Stimulated activated naive B cell treated with anti-CD40 and anti-IgM and Interleukin-4, amounts not matched to agents 10 μg/mL and 1 μg/mL and 100 μg/mL, for 72 hours (primary cell): ENCODE measurements around the gene GABBR2.
"Not testable (repeated sequence)": the region's sequence is repeated elsewhere in the genome, so short reads cannot be mapped to it uniquely, and the experiment has no call there.

Experiments
- ATAC-seq, 2 donors: fragments of 150-1000 bp; cut with Tn5 transposase; replicated peaks; 2 replicates each; pipeline ENCODE4 v1.10.0; 2021; ENCODE audit warnings: moderate library complexity in 1 of 2
- DNase-seq: peaks from one replicate; pipeline ENCODE4 v3.0.0; 2021
- H3K27ac Mint-ChIP-seq: one replicate; pipeline ENCODE4 v1.8.0; 2022; ENCODE audit warnings: mild to moderate bottlenecking, mixed read lengths
- H3K27me3 Mint-ChIP-seq, 2 donors: one replicate each; pipeline ENCODE4 v1.8.0; 2022; ENCODE audit warnings: mixed read lengths in 2 of 2
- H3K36me3 Mint-ChIP-seq, 2 donors: one replicate each; pipeline ENCODE4 v1.8.0; 2022; ENCODE audit warnings: mixed read lengths in 2 of 2, mild to moderate bottlenecking in 1 of 2
- H3K4me1 Mint-ChIP-seq, 2 donors: one replicate each; pipeline ENCODE4 v1.8.0; 2022; ENCODE audit warnings: mixed read lengths in 2 of 2, mild to moderate bottlenecking in 1 of 2
- H3K4me3 Mint-ChIP-seq, 2 donors: one replicate each; pipeline ENCODE4 v1.8.0; 2022; ENCODE audit warnings: mild to moderate bottlenecking in 2 of 2, mixed read lengths in 2 of 2, moderate library complexity in 1 of 2
- H3K9me3 Mint-ChIP-seq, 2 donors: one replicate each; pipeline ENCODE4 v1.8.0; 2022; ENCODE audit warnings: mixed read lengths in 2 of 2, mild to moderate bottlenecking in 1 of 2

GABBR2 gene

GRCh38 chr9:98686961-98687855 is 21.5 kb downstream of the GABBR2 start:
- Mint-ChIP-seq H3K4me1 (peaks cover 0 to 4% of the 10 kb centered on the region in 2 donors), H3K36me3 (no peaks in the 10 kb centered on the region), H3K27me3 (no peaks in the 10 kb centered on the region), H3K9me3 (no peaks in the 10 kb centered on the region), H3K4me3 (no peak overlapping the region), H3K27ac (no peak overlapping the region)
- DNase-seq (no peak), ATAC-seq (no peak)

- not testable (repeated sequence) for H3K36me3 Mint-ChIP-seq, DNase-seq, H3K27me3 Mint-ChIP-seq, H3K4me1 Mint-ChIP-seq, H3K4me3 Mint-ChIP-seq, ATAC-seq, H3K27ac Mint-ChIP-seq, H3K9me3 Mint-ChIP-seq
These were observed 23.9 kb downstream of the GABBR2 start for GRCh38 chr9:98684816-98685215.

DNA sequence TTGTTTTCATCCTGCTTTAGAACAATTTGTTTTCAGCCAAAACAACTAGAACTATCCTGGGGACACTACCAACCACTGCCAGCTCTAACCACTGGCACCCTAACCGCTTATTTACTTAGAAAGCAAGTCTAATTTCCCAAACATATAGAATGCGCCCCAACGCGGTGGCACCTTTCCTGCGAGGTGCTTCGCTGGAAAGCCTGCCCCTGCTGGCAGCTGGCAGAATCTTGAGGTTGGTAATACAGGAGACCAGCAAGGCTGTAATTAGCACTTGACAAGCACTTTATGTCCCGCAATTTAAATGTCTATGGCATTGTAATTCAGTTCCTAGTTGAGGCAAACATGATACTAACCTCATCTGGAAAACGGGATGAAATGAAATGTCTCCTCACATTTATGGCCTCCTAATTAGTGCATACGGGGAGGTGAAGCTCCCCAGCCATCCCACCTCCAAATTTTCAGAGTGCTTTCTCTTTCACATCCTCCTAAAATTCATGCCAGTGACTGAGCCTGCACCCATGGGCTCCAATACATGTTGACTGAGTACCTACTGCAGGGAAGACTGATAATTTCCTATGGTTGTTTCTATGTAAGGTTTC is 30.4 kb downstream of the GABBR2 start:
- DNase-seq (no peak), ATAC-seq (peak; percentile 54 to 57)
- H3K27me3 Mint-ChIP-seq, result peaks cover 32 to 43% of the 10 kb centered on the region in 2 donors
- no peak overlapping the region for H3K4me3 Mint-ChIP-seq
- H3K9me3 Mint-ChIP-seq, result peaks cover 3 to 10% of the 10 kb centered on the region in 2 donors
- H3K27ac Mint-ChIP-seq, result no peak overlapping the region
- no peaks in the 10 kb centered on the region for H3K36me3 Mint-ChIP-seq
- peaks cover 0 to 7% of the 10 kb centered on the region in 2 donors for H3K4me1 Mint-ChIP-seq

DNA sequence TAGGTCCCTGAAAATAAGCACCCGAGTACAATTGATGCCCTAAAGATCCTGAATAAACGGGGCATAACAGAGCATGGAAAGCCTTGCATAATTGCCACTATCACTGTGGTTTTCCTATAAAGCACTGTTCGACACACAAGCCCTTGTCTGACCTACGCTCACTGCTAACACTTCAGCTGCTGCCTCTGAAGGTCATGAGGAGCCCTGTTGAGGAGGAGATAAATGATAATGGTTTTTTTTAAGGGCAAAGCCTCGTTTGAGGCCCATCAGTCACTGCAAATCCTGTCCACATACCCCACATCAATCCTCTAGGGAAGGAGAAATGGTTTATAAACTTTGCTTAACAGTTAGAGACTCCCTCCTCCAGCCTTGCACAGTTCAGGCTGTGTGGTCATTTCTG is 35.1 kb downstream of the GABBR2 start:
- Mint-ChIP-seq H3K4me1 (peaks cover 0 to 6% of the 10 kb centered on the region in 2 donors), H3K36me3 (no peaks in the 10 kb centered on the region), H3K27me3 (peaks cover 31 to 42% of the 10 kb centered on the region in 2 donors), H3K9me3 (peaks cover 3 to 10% of the 10 kb centered on the region in 2 donors), H3K4me3 (no peak overlapping the region), H3K27ac (no peak overlapping the region)
- DNase-seq (no peak), ATAC-seq (no peak)

GRCh38 chr9:98667005-98667640 is 41.6 kb downstream of the GABBR2 start:
- no peak for ATAC-seq
- no peak overlapping the region for H3K4me3 Mint-ChIP-seq
- H3K9me3 Mint-ChIP-seq, result no peaks in the 10 kb centered on the region
- H3K36me3 Mint-ChIP-seq, result no peaks in the 10 kb centered on the region
- peaks cover 14 to 19% of the 10 kb centered on the region in 2 donors for H3K27me3 Mint-ChIP-seq
- H3K27ac Mint-ChIP-seq, result no peak overlapping the region
- H3K4me1 Mint-ChIP-seq, result no peaks in the 10 kb centered on the region
- no peak for DNase-seq

DNA sequence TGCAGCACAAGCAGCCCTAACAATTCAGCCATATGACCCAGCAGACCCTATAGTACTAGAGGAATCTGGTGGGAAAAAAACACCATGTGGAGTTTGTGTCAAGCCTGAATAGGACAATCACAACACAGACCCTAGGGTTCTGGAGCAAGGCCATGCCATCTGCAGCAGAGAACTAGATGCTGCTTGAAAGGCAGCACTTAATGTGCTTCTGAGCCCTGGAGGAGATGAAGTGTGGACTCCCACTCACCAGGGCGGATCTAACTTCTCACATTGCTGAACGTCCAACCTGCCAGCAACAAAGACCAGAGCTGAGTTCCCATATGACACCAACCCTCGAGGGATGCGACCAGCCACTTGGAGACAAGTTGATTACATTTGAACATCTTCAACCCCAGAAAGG is 43.2 kb downstream of the GABBR2 start:
- Mint-ChIP-seq H3K36me3 (no peaks in the 10 kb centered on the region), H3K4me3 (no peak overlapping the region), H3K27ac (no peak overlapping the region), H3K9me3 (no peaks in the 10 kb centered on the region), H3K27me3 (peaks cover 19 to 21% of the 10 kb centered on the region in 2 donors), H3K4me1 (no peaks in the 10 kb centered on the region)
- ATAC-seq (no peak), DNase-seq (no peak)

GRCh38 chr9:98660541-98660940 is 48.2 kb downstream of the GABBR2 start:
- ATAC-seq (no peak), DNase-seq (no peak)
- Mint-ChIP-seq H3K4me1 (no peaks in the 10 kb centered on the region), H3K4me3 (no peak overlapping the region), H3K27me3 (peaks cover 14 to 19% of the 10 kb centered on the region in 2 donors), H3K9me3 (no peaks in the 10 kb centered on the region), H3K27ac (no peak overlapping the region), H3K36me3 (no peaks in the 10 kb centered on the region)

GRCh38 chr9:98658951-98659351 is 49.8 kb downstream of the GABBR2 start:
- H3K27me3 Mint-ChIP-seq, result peaks cover 15 to 18% of the 10 kb centered on the region in 2 donors
- ATAC-seq (no peak), DNase-seq (no peak)
- no peaks in the 10 kb centered on the region for H3K4me1 Mint-ChIP-seq
- no peak overlapping the region for H3K27ac Mint-ChIP-seq
- H3K4me3 Mint-ChIP-seq, result no peak overlapping the region
- peaks cover 4 to 7% of the 10 kb centered on the region in 2 donors for H3K9me3 Mint-ChIP-seq
- no peaks in the 10 kb centered on the region for H3K36me3 Mint-ChIP-seq

DNA sequence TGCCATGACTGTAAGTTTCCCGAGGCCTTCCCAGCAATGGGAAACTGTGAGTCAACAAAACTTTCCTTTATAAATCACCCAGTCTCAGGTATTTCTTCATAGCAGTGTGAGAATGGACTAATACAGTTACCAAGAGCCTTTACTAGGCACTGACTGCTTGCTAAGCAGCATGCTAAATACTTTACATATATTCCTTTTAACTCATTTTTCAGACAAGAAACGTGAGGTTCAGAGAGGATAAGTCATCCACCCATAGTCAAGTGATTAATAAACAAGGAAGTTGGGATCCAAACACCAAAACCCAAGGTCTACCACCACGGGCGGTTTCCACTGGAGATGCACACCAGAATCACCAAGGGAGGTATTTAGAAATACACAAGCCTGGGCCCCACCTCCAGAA is 50.8 kb downstream of the GABBR2 start:
- Mint-ChIP-seq H3K4me3 (no peak overlapping the region), H3K27ac (no peak overlapping the region), H3K4me1 (no peaks in the 10 kb centered on the region), H3K27me3 (peaks cover 13 to 15% of the 10 kb centered on the region in 2 donors), H3K9me3 (peaks cover 4 to 7% of the 10 kb centered on the region in 2 donors), H3K36me3 (no peaks in the 10 kb centered on the region)
- DNase-seq (no peak), ATAC-seq (no peak)

DNA sequence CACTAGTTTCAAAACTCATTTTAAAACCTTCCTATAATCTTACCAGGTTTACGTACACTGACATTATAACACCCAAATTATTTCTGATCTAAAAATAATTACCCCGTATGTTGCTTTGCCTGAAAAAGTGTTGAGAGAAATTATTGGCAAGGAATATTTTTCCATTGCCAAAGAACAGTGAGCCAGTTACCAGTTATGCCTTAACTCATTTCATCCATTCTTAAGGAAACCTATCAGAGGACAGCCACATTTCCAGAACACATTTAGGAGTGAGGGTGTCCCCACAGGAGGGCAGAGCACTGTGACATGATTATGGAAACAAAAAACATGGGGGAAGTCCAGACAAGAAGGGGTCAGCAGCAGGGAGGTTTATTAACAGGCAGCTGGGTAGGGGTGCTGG is 52.2 kb downstream of the GABBR2 start:
- Mint-ChIP-seq H3K27me3 (peaks cover 14 to 16% of the 10 kb centered on the region in 2 donors), H3K27ac (no peak overlapping the region), H3K36me3 (no peaks in the 10 kb centered on the region), H3K4me3 (no peak overlapping the region), H3K9me3 (peaks cover 4 to 7% of the 10 kb centered on the region in 2 donors), H3K4me1 (no peaks in the 10 kb centered on the region)
- ATAC-seq (no peak), DNase-seq (no peak)

DNA sequence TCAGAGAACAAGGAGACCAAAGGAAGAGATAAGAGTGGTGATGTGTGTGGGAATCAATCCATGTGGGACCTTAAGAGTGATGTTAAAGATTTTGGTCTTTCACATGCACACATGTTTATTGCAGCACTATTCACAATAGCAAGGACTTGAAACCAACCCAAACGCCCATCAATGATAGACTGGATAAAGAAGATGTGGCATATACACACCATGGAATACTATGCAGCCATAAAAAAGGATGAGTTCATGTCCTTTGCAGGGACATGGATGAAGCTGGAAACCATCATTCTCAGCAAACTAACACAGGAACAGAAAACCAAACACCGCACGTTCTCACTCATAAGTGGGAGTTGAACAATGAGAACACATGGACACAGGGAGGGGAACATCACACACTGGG is 53.3 kb downstream of the GABBR2 start:
- H3K27me3 Mint-ChIP-seq, result peaks cover 12 to 16% of the 10 kb centered on the region in 2 donors
- H3K4me3 Mint-ChIP-seq, H3K36me3 Mint-ChIP-seq, ATAC-seq, DNase-seq, H3K4me1 Mint-ChIP-seq, H3K9me3 Mint-ChIP-seq, H3K27ac Mint-ChIP-seq: not testable (repeated sequence)

DNA sequence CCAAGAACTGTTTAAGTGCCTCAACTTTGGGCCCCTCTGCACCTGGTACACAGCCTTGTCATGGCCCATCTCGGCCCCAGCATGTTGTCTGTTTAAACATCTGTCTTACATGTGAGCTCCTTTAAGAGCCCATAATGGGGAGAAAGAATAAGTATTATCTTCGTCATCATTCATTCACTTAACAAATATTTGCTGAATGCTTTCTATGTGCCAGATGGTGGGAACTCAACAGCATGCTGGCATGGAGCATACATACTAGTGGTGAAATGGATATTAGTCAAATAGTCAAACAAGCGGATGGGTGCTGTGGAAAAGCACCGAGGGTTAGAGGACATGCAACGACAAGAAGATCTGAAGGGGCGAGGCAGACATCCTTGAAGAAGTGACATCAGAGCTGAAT is 54.5 kb downstream of the GABBR2 start:
- DNase-seq (no peak), ATAC-seq (no peak)
- Mint-ChIP-seq H3K4me3 (no peak overlapping the region), H3K27me3 (peaks cover 16 to 21% of the 10 kb centered on the region in 2 donors), H3K4me1 (no peaks in the 10 kb centered on the region), H3K9me3 (peaks cover 4 to 7% of the 10 kb centered on the region in 2 donors), H3K36me3 (no peaks in the 10 kb centered on the region), H3K27ac (no peak overlapping the region)

GRCh38 chr9:98652741-98653140 is 56.0 kb downstream of the GABBR2 start:
- H3K27ac Mint-ChIP-seq, result no peak overlapping the region
- no peak for ATAC-seq
- no peak for DNase-seq
- H3K9me3 Mint-ChIP-seq, result peaks cover 4 to 7% of the 10 kb centered on the region in 2 donors
- peaks cover 16 to 29% of the 10 kb centered on the region in 2 donors for H3K27me3 Mint-ChIP-seq
- no peak overlapping the region for H3K4me3 Mint-ChIP-seq
- H3K36me3 Mint-ChIP-seq, result no peaks in the 10 kb centered on the region
- no peaks in the 10 kb centered on the region for H3K4me1 Mint-ChIP-seq

- Mint-ChIP-seq H3K4me3 (no peak overlapping the region), H3K27ac (no peak overlapping the region), H3K4me1 (no peaks in the 10 kb centered on the region), H3K27me3 (peaks cover 16 to 29% of the 10 kb centered on the region in 2 donors), H3K36me3 (no peaks in the 10 kb centered on the region), H3K9me3 (peaks cover 4 to 7% of the 10 kb centered on the region in 2 donors)
- ATAC-seq (no peak), DNase-seq (no peak)
These were observed 56.4 kb downstream of the GABBR2 start for GRCh38 chr9:98652302-98652701.
